Trophoblast cell (in vitro differentiated cells and primary cell): ENCODE measurements around the gene LMBR1L.

Source experiments
- DNase-seq, 2 donors: peaks; one replicate each; pipeline ENCODE4 v3.0.0-alpha.2; 2016
- H2AFZ ChIP-seq: 2 replicates; pipeline ENCODE4 v1.6.1; 2013; ENCODE audit warnings: low read length, moderate library complexity, mild to moderate bottlenecking; ENCODE audit not compliant: insufficient read depth, poor library complexity
- H2AK5ac ChIP-seq: 2 replicates; pipeline ENCODE4 v1.6.1; 2013; ENCODE audit warnings: mild to moderate bottlenecking, low read length
- H2BK120ac ChIP-seq: 2 replicates; pipeline ENCODE4 v1.6.1; 2013; ENCODE audit warnings: low read length, mild to moderate bottlenecking, moderate library complexity; ENCODE audit not compliant: insufficient read depth, poor library complexity
- H2BK12ac ChIP-seq: 2 replicates; pipeline ENCODE4 v1.6.1; 2013; ENCODE audit warnings: mild to moderate bottlenecking, low read length, moderate library complexity
- H2BK5ac ChIP-seq: 2 replicates; pipeline ENCODE4 v1.6.1; 2013; ENCODE audit warnings: low read length, low read depth, moderate library complexity, mild to moderate bottlenecking; ENCODE audit not compliant: poor library complexity
- H3K14ac ChIP-seq: 2 replicates; pipeline ENCODE4 v1.6.1; 2013; ENCODE audit warnings: mild to moderate bottlenecking, low read length
- H3K18ac ChIP-seq: 2 replicates; pipeline ENCODE4 v1.6.1; 2013; ENCODE audit warnings: mild to moderate bottlenecking, low read length
- H3K23ac ChIP-seq: 2 replicates; pipeline ENCODE4 v1.6.1; 2013; ENCODE audit warnings: low read length
- H3K27ac ChIP-seq: 2 replicates; pipeline ENCODE4 v1.5.1; 2013; ENCODE audit warnings: low read depth, mild to moderate bottlenecking, inconsistent platforms, low read length, moderate library complexity
- H3K27me3 ChIP-seq: 2 replicates; pipeline ENCODE4 v1.6.1; 2013; ENCODE audit warnings: inconsistent platforms, mild to moderate bottlenecking, low read length, moderate library complexity; ENCODE audit not compliant: insufficient read depth
- H3K36me3 ChIP-seq, 2 experiments: 1 replicate in 1 of 2; 2 replicates in 1 of 2; pipeline ENCODE4 v1.6.1; 2013; ENCODE audit warnings: low read length in 2 of 2, mild to moderate bottlenecking in 2 of 2, moderate library complexity in 1 of 2; ENCODE audit not compliant: insufficient read depth in 2 of 2, control insufficient read depth in 1 of 2
- H3K4ac ChIP-seq: 2 replicates; pipeline ENCODE4 v1.6.1; 2013; ENCODE audit warnings: low read depth, mild to moderate bottlenecking, low read length, moderate library complexity
- H3K4me1 ChIP-seq, 2 experiments: 1 replicate in 1 of 2; 2 replicates in 1 of 2; pipeline ENCODE4 v1.6.1; 2013; ENCODE audit warnings: low read length in 2 of 2, mild to moderate bottlenecking in 2 of 2, moderate library complexity in 1 of 2; ENCODE audit not compliant: insufficient read depth in 2 of 2, control insufficient read depth in 1 of 2
- H3K4me2 ChIP-seq: 2 replicates; pipeline ENCODE4 v1.6.1; 2013; ENCODE audit warnings: inconsistent platforms, mild to moderate bottlenecking, low read length, moderate library complexity
- H3K4me3 ChIP-seq: 2 replicates; pipeline ENCODE4 v1.5.1; 2013; ENCODE audit warnings: mild to moderate bottlenecking, low read depth, low read length, inconsistent platforms
- H3K79me1 ChIP-seq: one replicate; pipeline ENCODE4 v1.6.1; 2013; ENCODE audit warnings: low read length
- H3K79me2 ChIP-seq: 2 replicates; pipeline ENCODE4 v1.6.1; 2013; ENCODE audit warnings: low read length, mild to moderate bottlenecking; ENCODE audit not compliant: control insufficient read depth, insufficient read depth, poor library complexity
- H3K9ac ChIP-seq: 2 replicates; pipeline ENCODE4 v1.6.1; 2013; ENCODE audit warnings: mild to moderate bottlenecking, low read length
- H3K9me3 ChIP-seq: 2 replicates; pipeline ENCODE4 v1.6.1; 2013; ENCODE audit warnings: low read depth, mild to moderate bottlenecking, control low read depth, inconsistent platforms, low read length; ENCODE audit not compliant: insufficient read depth
- H4K12ac ChIP-seq: 2 replicates; pipeline ENCODE4 v1.6.1; 2013; ENCODE audit warnings: low read depth, mild to moderate bottlenecking, low read length, moderate library complexity
- H4K8ac ChIP-seq: 2 replicates; pipeline ENCODE4 v1.6.1; 2013; ENCODE audit warnings: low read depth, mild to moderate bottlenecking, low read length, moderate library complexity
- H4K91ac ChIP-seq: one replicate; pipeline ENCODE4 v1.6.1; 2013; ENCODE audit warnings: low read depth, mild to moderate bottlenecking, low read length, moderate library complexity
- WGBS: extraction: QIAGEN DNeasy Blood & Tissue Kit; methylation state at CpG from one replicate; pipeline ENCODE4 v1.1.7; 2013; ENCODE audit warnings: missing lambda C conversion rate; ENCODE audit not compliant: insufficient read length, insufficient coverage; ENCODE audit errors: extremely low coverage; 5-methylcytosine and 5-hydroxymethylcytosine counted together

The LMBR1L gene

DNA sequence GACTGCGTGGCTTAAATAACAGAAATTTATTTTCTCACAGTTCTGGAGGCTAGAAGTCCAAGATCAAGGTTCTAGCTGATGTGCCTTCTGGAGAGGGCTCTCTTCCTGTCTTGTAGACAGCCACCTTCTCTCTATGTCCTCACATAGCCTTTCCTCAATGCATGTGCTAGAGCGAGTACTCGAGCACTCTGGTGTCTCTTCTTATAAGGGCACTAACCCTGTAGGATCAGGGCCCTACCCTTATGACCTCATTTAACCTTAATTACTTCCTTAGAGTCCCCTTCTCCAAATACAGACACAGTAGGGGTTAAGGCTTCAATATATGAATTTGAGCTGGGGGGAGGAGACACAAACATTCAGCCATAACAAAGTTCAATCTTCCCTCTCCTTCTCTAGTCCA is 26.2 kb downstream of the LMBR1L start:
- H3K23ac ChIP-seq, result no peak overlapping the region
- H3K79me2 ChIP-seq, result no peaks in the 10 kb centered on the region
- H2BK120ac ChIP-seq, result no peak overlapping the region
- H3K4me2 ChIP-seq, result no peak overlapping the region
- no peak overlapping the region for H4K8ac ChIP-seq
- no peak overlapping the region for H3K9ac ChIP-seq
- H2BK12ac ChIP-seq, result no peak overlapping the region
- no peak overlapping the region for H3K14ac ChIP-seq
- no peak overlapping the region for H4K91ac ChIP-seq
- H4K12ac ChIP-seq, result no peak overlapping the region
- H3K4me1 ChIP-seq, result no peaks in the 10 kb centered on the region
- H3K18ac ChIP-seq, result no peak overlapping the region
- WGBS, result no CpG with 5 or more reads among the region's 3 CpGs
- H3K36me3 ChIP-seq, result no peaks in the 10 kb centered on the region
- H3K4me3 ChIP-seq, result no peak overlapping the region
- no peaks in the 10 kb centered on the region for H3K9me3 ChIP-seq
- no peaks in the 10 kb centered on the region for H3K79me1 ChIP-seq
- no peak overlapping the region for H2AFZ ChIP-seq
- DNase-seq, result no peak
- H2BK5ac ChIP-seq, result no peak overlapping the region
- no peak overlapping the region for H3K4ac ChIP-seq
- no peak overlapping the region for H3K27ac ChIP-seq
- peaks cover 15% of the 10 kb centered on the region for H3K27me3 ChIP-seq
- H2AK5ac ChIP-seq, result no peak overlapping the region

GRCh38 chr12:49079793-49080192 is 30.9 kb downstream of the LMBR1L start:
- no peaks in the 10 kb centered on the region for H3K79me1 ChIP-seq
- H3K14ac ChIP-seq, result no peak overlapping the region
- H2BK12ac ChIP-seq, result no peak overlapping the region
- H3K9me3 ChIP-seq, result no peaks in the 10 kb centered on the region
- no peak overlapping the region for H4K12ac ChIP-seq
- no peak overlapping the region for H3K27ac ChIP-seq
- no peak overlapping the region for H3K23ac ChIP-seq
- WGBS, result no CpG with 5 or more reads among the region's 1 CpG
- no peak overlapping the region for H3K18ac ChIP-seq
- H2BK120ac ChIP-seq, result no peak overlapping the region
- H3K27me3 ChIP-seq, result peaks cover 4% of the 10 kb centered on the region
- no peak overlapping the region for H3K4me3 ChIP-seq
- H3K79me2 ChIP-seq, result no peaks in the 10 kb centered on the region
- no peak overlapping the region for H3K4me2 ChIP-seq
- H2AFZ ChIP-seq, result no peak overlapping the region
- no peaks in the 10 kb centered on the region for H3K36me3 ChIP-seq
- DNase-seq, result no peak
- no peaks in the 10 kb centered on the region for H3K4me1 ChIP-seq
- no peak overlapping the region for H3K4ac ChIP-seq
- no peak overlapping the region for H4K8ac ChIP-seq
- no peak overlapping the region for H2BK5ac ChIP-seq
- H2AK5ac ChIP-seq, result no peak overlapping the region
- no peak overlapping the region for H3K9ac ChIP-seq
- no peak overlapping the region for H4K91ac ChIP-seq

- H2BK120ac ChIP-seq, result no peak overlapping the region
- no peak overlapping the region for H3K4me2 ChIP-seq
- no peaks in the 10 kb centered on the region for H3K36me3 ChIP-seq
- H3K27ac ChIP-seq, result no peak overlapping the region
- H3K79me1 ChIP-seq, result no peaks in the 10 kb centered on the region
- H3K18ac ChIP-seq, result no peak overlapping the region
- no peak for DNase-seq
- H4K12ac ChIP-seq, result no peak overlapping the region
- no peaks in the 10 kb centered on the region for H3K27me3 ChIP-seq
- H2BK5ac ChIP-seq, result no peak overlapping the region
- H4K8ac ChIP-seq, result no peak overlapping the region
- H2BK12ac ChIP-seq, result no peak overlapping the region
- H3K9me3 ChIP-seq, result no peaks in the 10 kb centered on the region
- no peak overlapping the region for H3K4me3 ChIP-seq
- no peak overlapping the region for H3K14ac ChIP-seq
- H3K4me1 ChIP-seq, result peaks cover 2 to 7% of the 10 kb centered on the region in 2 experiments
- no peak overlapping the region for H4K91ac ChIP-seq
- no peaks in the 10 kb centered on the region for H3K79me2 ChIP-seq
- no peak overlapping the region for H2AK5ac ChIP-seq
- H3K9ac ChIP-seq, result no peak overlapping the region
- no CpG with 5 or more reads among the region's 11 CpGs for WGBS
- no peak overlapping the region for H3K4ac ChIP-seq
- no peak overlapping the region for H2AFZ ChIP-seq
- no peak overlapping the region for H3K23ac ChIP-seq
Observed at GRCh38 chr12:49070971-49071370, 39.7 kb downstream of the LMBR1L start.

GRCh38 chr12:49069507-49070346 is 40.9 kb downstream of the LMBR1L start, which contains the start of gene RHEBL1:
Gene RHEBL1 (minus strand): TSS chr12:49069979. CDS start chr12:49069785, 194 bp downstream.
- H3K79me2 ChIP-seq, result no peaks in the 10 kb centered on the region
- no peaks in the 10 kb centered on the region for H3K9me3 ChIP-seq
- H3K27ac ChIP-seq, result no peak within 1 kb of the TSS
- no peak within 1 kb of the TSS for H2BK120ac ChIP-seq
- peak within 1 kb of the TSS; percentile 79 for H3K4me3 ChIP-seq
- no peaks in the 10 kb centered on the region for H3K79me1 ChIP-seq
- peak within 1 kb of the TSS; percentile 2 for H4K12ac ChIP-seq
- DNase-seq, result peak; percentile 97 to 99
- H3K4me2 ChIP-seq, result peak within 1 kb of the TSS; percentile 84
- no peak within 1 kb of the TSS for H3K23ac ChIP-seq
- peak within 1 kb of the TSS; percentile 93 for H2AFZ ChIP-seq
- H3K9ac ChIP-seq, result no peak within 1 kb of the TSS
- H2AK5ac ChIP-seq, result no peak within 1 kb of the TSS
- no peaks in the 10 kb centered on the region for H3K36me3 ChIP-seq
- H3K4me1 ChIP-seq, result peaks cover 2 to 7% of the 10 kb centered on the region in 2 experiments
- no peak within 1 kb of the TSS for H2BK5ac ChIP-seq
- no peak within 1 kb of the TSS for H4K91ac ChIP-seq
- H4K8ac ChIP-seq, result peak within 1 kb of the TSS; percentile 54
- no CpG with 5 or more reads among the region's 60 CpGs for WGBS
- H3K4ac ChIP-seq, result no peak within 1 kb of the TSS
- no peaks in the 10 kb centered on the region for H3K27me3 ChIP-seq
- H3K18ac ChIP-seq, result no peak within 1 kb of the TSS
- H2BK12ac ChIP-seq, result no peak within 1 kb of the TSS
- no peak within 1 kb of the TSS for H3K14ac ChIP-seq
